ENCODE results near the gene MAN1A1. TPM values are rescaled to one million over a fixed set of nuclear protein-coding genes. Genes with fewer than 3 reads are reported as not detected.

Gene MAN1A1
- total RNA-seq, 2 donors from 2014 or later: 85.4 to 109 TPM

DNA sequence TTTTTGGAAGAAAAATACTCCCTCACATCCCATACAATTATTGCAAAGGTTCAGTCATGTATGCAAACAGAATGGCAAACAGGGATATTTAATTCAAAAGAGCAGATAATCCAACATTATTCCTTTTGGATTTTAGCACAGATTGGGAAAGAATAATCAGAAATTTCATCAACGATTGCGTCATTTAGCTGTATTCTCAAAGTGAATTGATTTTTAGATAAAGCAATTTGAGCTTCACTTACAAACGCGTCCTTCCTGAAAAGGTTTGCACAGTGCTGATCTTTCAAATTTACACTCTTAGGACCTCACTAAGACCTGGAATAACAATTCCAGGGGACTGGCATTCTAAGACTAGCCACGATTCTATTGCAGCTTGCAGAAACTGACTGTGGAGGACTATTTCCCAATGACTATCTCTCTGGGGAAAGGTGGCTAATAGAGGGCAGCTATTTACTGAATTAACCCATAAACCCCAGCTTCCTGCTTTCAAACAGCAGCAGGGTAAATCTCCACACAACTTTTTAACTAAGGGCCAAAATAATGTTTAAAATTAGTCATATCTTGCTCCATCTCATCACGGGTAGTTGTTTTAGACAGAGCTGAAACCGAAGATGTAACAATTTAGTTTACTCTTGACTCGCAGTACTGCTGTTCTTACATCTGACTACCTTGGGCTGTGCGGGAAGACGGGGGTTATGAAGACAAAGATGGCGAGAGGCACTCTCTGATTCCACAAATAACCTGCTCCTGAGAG is 139.9 kb downstream of the MAN1A1 start:
- intact Hi-C loops (cut with DNase I): no loop called here
- H3K4me3 ChIP-seq: no peak overlapping the region
- WGBS, 2 donors: 54 to 56% methylated on average over 11 of the region's 11 CpGs
- no peaks in the 10 kb centered on the region for H3K27me3 ChIP-seq
- ATAC-seq (no peak), DNase-seq (no peak)
- H3K36me3 ChIP-seq (replicated peaks in 1 of 2; ENCODE audit: insufficient read depth in 1 of 2, low read depth in 2 of 2): no peaks in the 10 kb centered on the region
- no peak overlapping the region for H3K27ac ChIP-seq
- peaks cover 11% of the 10 kb centered on the region for H3K4me1 ChIP-seq
- H3K9me3 ChIP-seq: no peaks in the 10 kb centered on the region
- TF ChIP-seq CTCF (IDR thresholded peaks at IDR 0.05) (no peak), POLR2A (IDR thresholded peaks at IDR 0.05) (no peak)

- Histone ChIP-seq H3K4me3 (no peak overlapping the region), H3K9me3 (no peaks in the 10 kb centered on the region), H3K36me3 (replicated peaks in 1 of 2; ENCODE audit: insufficient read depth in 1 of 2, low read depth in 2 of 2) (peaks cover 0 to 3% of the 10 kb centered on the region in 2 donors), H3K4me1 (peaks cover 11% of the 10 kb centered on the region), H3K27ac (no peak overlapping the region), H3K27me3 (no peaks in the 10 kb centered on the region)
- 68 to 69% methylated on average over 2 of the region's 2 CpGs for WGBS, 2 donors
- ATAC-seq (no peak), DNase-seq (no peak)
- no peak for TF ChIP-seq CTCF (IDR thresholded peaks at IDR 0.05)
- TF ChIP-seq POLR2A (IDR thresholded peaks at IDR 0.05): no peak
- intact Hi-C loops (cut with DNase I): no loop called here
Observed at GRCh38 chr6:119207971-119208725, 141.4 kb downstream of the MAN1A1 start.

DNA sequence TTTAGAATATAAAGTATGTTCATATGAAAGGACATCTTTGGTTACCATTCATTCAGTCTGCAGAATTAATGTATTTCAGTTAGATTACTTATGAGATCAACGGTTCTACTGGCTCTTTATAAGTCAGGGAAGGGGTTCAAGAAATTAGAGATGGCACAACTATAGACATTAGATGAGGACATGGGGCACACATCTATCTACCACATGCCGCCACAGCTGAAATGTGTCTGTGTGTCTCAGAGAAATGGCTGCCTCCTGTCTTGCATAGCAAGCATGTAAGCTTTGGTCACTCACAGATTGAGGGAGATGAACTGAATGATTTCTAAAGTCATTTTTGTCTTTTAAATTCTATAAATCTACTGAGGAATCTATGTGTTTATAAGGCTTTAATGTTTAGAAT is 142.2 kb downstream of the MAN1A1 start:
- Histone ChIP-seq H3K4me1 (peaks cover 11% of the 10 kb centered on the region), H3K4me3 (no peak overlapping the region), H3K9me3 (no peaks in the 10 kb centered on the region), H3K27me3 (no peaks in the 10 kb centered on the region), H3K36me3 (replicated peaks in 1 of 2; ENCODE audit: insufficient read depth in 1 of 2, low read depth in 2 of 2) (peaks cover 0 to 10% of the 10 kb centered on the region in 2 donors), H3K27ac (no peak overlapping the region)
- ATAC-seq (no peak), DNase-seq (no peak)
- 98 to 100% methylated on average over 2 of the region's 2 CpGs for WGBS, 2 donors
- TF ChIP-seq POLR2A (IDR thresholded peaks at IDR 0.05): no peak
- TF ChIP-seq CTCF (IDR thresholded peaks at IDR 0.05): no peak
- intact Hi-C loops (cut with DNase I): no loop called here

- 78 to 87% methylated on average over 7 of the region's 7 CpGs for WGBS, 2 donors
- H3K4me1 ChIP-seq: peaks cover 17% of the 10 kb centered on the region
- DNase-seq: no peak
- H3K27me3 ChIP-seq: no peaks in the 10 kb centered on the region
- no peaks in the 10 kb centered on the region for H3K9me3 ChIP-seq
- ATAC-seq: no peak
- no peak overlapping the region for H3K27ac ChIP-seq
- no peak overlapping the region for H3K4me3 ChIP-seq
- TF ChIP-seq POLR2A (IDR thresholded peaks at IDR 0.05) (no peak), CTCF (IDR thresholded peaks at IDR 0.05) (no peak)
- peaks cover 0 to 10% of the 10 kb centered on the region in 2 donors for H3K36me3 ChIP-seq (replicated peaks in 1 of 2; ENCODE audit: insufficient read depth in 1 of 2, low read depth in 2 of 2)
- intact Hi-C loops (cut with DNase I): no loop called here
Observed at GRCh38 chr6:119205911-119206618, 143.5 kb downstream of the MAN1A1 start.

Measured in body of pancreas (tissue), 4 donors.